Testis (tissue), 3 donors: ENCODE data around the gene CUBN. TPM values are rescaled to one million over a fixed set of nuclear protein-coding genes. Genes with fewer than 3 reads are reported as not detected.

Source experiments
- DNase-seq: peaks from one replicate; pipeline ENCODE4 v3.0.0-alpha.2; 2019
- H3K27ac ChIP-seq, 2 donors: fragments of 200-600 bp; sonication (generic); one replicate each; pipeline ENCODE4 v1.5.1; 2019
- H3K27me3 ChIP-seq: fragments of 200-600 bp; sonication (generic); one replicate; pipeline ENCODE4 v1.5.1; 2019
- H3K36me3 ChIP-seq: fragments of 200-600 bp; sonication (generic); one replicate; pipeline ENCODE4 v1.5.1; 2017; ENCODE audit warnings: low read depth; ENCODE audit errors: missing control alignments
- H3K4me1 ChIP-seq: fragments of 200-600 bp; sonication (generic); one replicate; pipeline ENCODE4 v1.5.1; 2019
- H3K4me3 ChIP-seq, 2 donors: fragments of 200-600 bp; sonication (generic); one replicate each; pipeline ENCODE4 v1.5.1; 2017 to 2019
- H3K9me3 ChIP-seq: fragments of 200-600 bp; sonication (generic); one replicate; pipeline ENCODE4 v1.5.1; 2017
- CTCF ChIP-seq, 3 experiments: fragments of 450-650 bp in 2 of 3; fragments of 200-600 bp in 1 of 3; sonication (generic) in 1 of 3; IDR thresholded peaks; one replicate each; pipeline ENCODE4 v1.5.1; 2016 to 2019; ENCODE audit warnings: antibody characterized with exemption in 3 of 3, mild to moderate bottlenecking in 2 of 3, moderate library complexity in 1 of 3
- POLR2A ChIP-seq: fragments of 450-650 bp; IDR thresholded peaks from one replicate; pipeline ENCODE4 v1.6.1; 2017; ENCODE audit warnings: antibody characterized with exemption, mild to moderate bottlenecking, moderate library complexity
- WGBS, 2 donors: methylation state at CpG; one replicate each; pipeline ENCODE4 v1.1.5; 2018; 5-methylcytosine and 5-hydroxymethylcytosine counted together
- intact Hi-C: fragments of 100-400 bp; cut with DNase I; formaldehyde crosslinking; loops from one replicate; pipeline ENCODE4 v1.15.1; 2023; ENCODE audit warnings: low total_unique reads
- polyA plus RNA-seq: library from polyadenylated mRNA; stranded (reverse); fragments of 350-450 nt; fragmentation: Illumina TruSeq; extraction: RNeasy Lipid Tissue Mini Kit (QIAGEN cat#74804); gene quantifications from one replicate; pipeline ENCODE4 v1.2.3, GENCODE V29; 2014; ENCODE audit warnings: low read depth, low replicate concordance; ENCODE audit not compliant: insufficient read depth
- total RNA-seq, 2 donors: library from RNA; depleted of rRNA; stranded (reverse); fragments of >200 nt; gene quantifications; one replicate each; pipeline ENCODE4 v1.2.3, GENCODE V29; 2016

The CUBN gene
- total and polyA plus RNA-seq, 3 donors from 2014 or later: 11.0 to 39.3 (median 19.2) TPM

DNA sequence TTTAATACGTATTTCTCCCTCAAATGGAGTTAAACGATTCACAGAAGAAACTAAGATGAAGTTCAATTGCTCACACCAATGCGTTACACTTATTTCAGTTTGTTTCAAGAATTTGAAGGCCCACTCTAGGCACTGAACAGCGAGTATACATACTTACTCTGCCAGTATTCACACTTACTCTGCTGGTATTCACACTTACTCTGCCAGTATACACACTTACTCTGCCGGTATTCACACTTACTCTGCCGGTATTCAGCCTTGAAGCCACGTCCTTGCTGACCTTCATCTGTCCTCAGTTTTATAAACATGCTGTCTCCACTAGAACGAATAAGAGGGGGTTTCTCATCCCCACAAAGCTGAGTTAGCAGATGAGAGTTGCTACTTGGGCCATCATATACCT is 86.0 kb downstream of the CUBN start:
- no peak for DNase-seq
- TF ChIP-seq POLR2A: no peak
- no peak for TF ChIP-seq CTCF (IDR thresholded peaks at IDR 0.05)
- Histone ChIP-seq H3K9me3 (no peaks in the 10 kb centered on the region), H3K4me1 (no peaks in the 10 kb centered on the region), H3K27me3 (no peaks in the 10 kb centered on the region), H3K27ac (no peak overlapping the region), H3K4me3 (no peak overlapping the region), H3K36me3 (no peaks in the 10 kb centered on the region)
- intact Hi-C loops: no loop called here
- 78 to 81% methylated on average over 8 of the region's 8 CpGs for WGBS, 2 donors

GRCh38 chr10:17041626-17042520 is 87.7 kb downstream of the CUBN start:
- H3K36me3 ChIP-seq: no peaks in the 10 kb centered on the region
- TF ChIP-seq CTCF (IDR thresholded peaks at IDR 0.05): no peak
- no peak for TF ChIP-seq POLR2A
- no peaks in the 10 kb centered on the region for H3K4me1 ChIP-seq
- intact Hi-C loops: no loop called here
- H3K27me3 ChIP-seq: no peaks in the 10 kb centered on the region
- 86 to 90% methylated on average over 7 of the region's 7 CpGs for WGBS, 2 donors
- no peaks in the 10 kb centered on the region for H3K9me3 ChIP-seq
- H3K27ac ChIP-seq: no peak overlapping the region
- H3K4me3 ChIP-seq: no peak overlapping the region
- no peak for DNase-seq

DNA sequence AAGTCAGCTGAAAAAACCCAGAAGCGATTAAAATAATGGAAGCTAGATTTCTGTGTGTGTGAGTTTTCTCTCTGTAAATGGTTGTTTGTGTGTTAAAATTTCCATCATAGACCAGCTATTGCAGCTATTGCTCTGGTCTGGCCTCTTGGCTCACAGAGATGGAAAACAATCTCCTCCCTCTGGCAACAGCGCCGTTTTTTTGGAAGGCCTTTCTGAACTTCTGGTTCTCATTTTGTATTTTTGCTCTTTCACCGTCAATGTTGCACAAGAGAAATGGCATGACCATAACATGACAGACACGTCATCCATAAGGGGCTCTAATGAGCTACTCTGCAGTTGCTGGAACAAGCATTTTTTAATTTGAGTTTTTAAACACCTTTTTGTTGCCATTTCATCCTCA is 91.0 kb downstream of the CUBN start:
- WGBS, 2 donors: 63 to 68% methylated on average over 5 of the region's 5 CpGs
- no peak for TF ChIP-seq CTCF (IDR thresholded peaks at IDR 0.05)
- no peak for TF ChIP-seq POLR2A
- Histone ChIP-seq H3K27ac (peak overlapping the region in 1 of 2 donors; percentile 32), H3K27me3 (no peaks in the 10 kb centered on the region), H3K9me3 (no peaks in the 10 kb centered on the region), H3K4me1 (no peaks in the 10 kb centered on the region), H3K4me3 (no peak overlapping the region), H3K36me3 (no peaks in the 10 kb centered on the region)
- intact Hi-C loops: no loop called here
- DNase-seq: peak; percentile 48

DNA sequence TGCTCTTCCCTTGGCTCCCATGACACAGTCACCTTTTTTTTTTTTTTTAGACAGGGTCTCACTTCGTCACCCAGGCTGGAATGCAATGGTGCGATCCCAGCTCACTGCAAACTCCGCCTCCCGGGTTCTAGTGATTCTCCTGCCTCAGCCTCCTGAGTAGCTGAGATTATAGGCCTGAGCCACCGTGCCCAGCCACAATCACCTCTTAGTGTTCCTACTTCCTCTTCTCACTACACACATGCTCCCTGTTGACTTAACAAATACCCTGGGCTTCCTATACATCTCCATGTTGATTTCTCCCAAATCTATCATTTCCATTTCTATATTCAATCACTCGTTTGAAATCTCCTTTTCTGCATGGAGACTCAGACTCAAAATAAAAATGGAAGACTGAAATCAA is 91.7 kb downstream of the CUBN start:
- Histone ChIP-seq H3K27ac (peak overlapping the region in 1 of 2 donors; percentile 32), H3K27me3 (no peaks in the 10 kb centered on the region)

More for the DNA sequence above, 91.7 kb downstream of the CUBN start:
- intact Hi-C loops: no loop called here
- TF ChIP-seq CTCF (IDR thresholded peaks at IDR 0.05) (no peak), POLR2A (no peak)
- Histone ChIP-seq H3K4me3 (no peak overlapping the region), H3K36me3 (no peaks in the 10 kb centered on the region), H3K9me3 (no peaks in the 10 kb centered on the region), H3K4me1 (no peaks in the 10 kb centered on the region)
- DNase-seq: no peak
- WGBS, 2 donors: 87 to 91% methylated on average over 6 of the region's 6 CpGs
